NCI-H1105 treated with DMSO at 0.1 percent for 48 hours (cell line): ENCODE data around the gene TTLL10.
A peak's percentile ranks its signal among the peaks of the same experiment; 100 is the strongest.

ENCODE experiments used
- DNase-seq: peaks from one replicate; lab custom pipeline; 2025; lab: John Stamatoyannopoulos, UW

The TTLL10 gene

GRCh38 chr1:1171546-1172340, 1.9 kb upstream of the TTLL10 start:
- DNase-seq = no peak

DNA sequence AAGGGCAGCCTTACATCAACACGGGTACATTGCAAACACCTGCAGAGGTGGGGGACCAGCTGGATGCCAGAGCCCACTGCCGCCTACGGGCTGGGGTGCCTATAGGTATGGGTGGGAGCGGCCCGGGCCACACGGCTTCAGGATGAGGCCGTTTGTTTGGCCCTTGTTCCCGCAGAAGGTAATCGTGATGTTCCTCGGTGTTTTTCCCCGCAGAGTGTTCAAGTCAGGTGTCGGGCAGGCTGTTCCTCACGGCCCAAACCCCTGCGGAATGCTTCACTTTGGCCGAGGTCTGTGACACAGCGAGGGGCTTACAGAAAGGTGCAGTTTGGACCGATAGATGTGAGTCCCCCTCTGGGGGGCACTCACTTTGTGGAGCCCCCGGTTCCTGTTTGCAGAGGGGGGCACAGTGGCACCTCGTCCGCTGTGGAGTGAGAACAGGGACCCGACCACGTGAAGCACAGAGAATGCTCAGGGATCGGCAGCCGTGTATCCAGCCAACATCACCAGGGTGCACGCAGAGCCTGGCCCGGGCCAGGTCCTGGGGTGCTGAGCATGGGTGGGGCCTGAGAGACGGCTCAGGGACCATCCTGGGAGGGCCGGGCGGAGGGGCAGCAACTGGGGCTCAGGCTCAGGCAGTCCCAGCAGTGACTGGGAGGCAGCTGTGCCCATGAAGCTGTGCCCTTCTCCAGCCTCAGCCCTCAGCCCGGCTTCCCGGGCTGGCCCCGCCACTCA, 453 bp upstream of the TTLL10 start:
- no peak for DNase-seq

GRCh38 chr1:1175221-1176062, 1.8 kb downstream of the TTLL10 start:
- DNase-seq = peak; percentile 75

- DNase-seq = peak; percentile 72
Measured at GRCh38 chr1:1176063-1176761, 2.5 kb downstream of the TTLL10 start.

DNA sequence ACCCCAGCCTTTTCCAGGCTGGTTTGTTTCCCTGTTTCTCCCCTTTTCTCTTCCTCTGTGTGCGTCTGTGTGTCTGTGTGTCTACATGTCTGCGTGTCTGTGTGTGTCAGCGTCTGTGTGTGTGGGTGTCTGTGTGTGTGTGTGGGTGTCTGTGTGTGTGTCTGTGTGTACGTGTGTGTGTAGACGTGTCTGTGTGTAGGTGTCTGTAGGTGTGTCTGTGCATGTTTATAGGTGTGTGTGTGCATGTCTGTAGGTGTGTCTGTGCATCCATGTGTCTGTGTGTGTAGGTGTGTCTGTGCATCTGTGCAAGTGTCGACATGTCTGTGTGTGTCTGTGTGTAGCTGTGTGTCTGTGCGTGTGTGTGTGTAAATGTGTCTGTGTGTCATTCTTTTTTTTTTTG, 3.3 kb downstream of the TTLL10 start:
- no peak for DNase-seq

- DNase-seq = no peak
Measured at GRCh38 chr1:1177452-1178206, 3.9 kb downstream of the TTLL10 start.

DNA sequence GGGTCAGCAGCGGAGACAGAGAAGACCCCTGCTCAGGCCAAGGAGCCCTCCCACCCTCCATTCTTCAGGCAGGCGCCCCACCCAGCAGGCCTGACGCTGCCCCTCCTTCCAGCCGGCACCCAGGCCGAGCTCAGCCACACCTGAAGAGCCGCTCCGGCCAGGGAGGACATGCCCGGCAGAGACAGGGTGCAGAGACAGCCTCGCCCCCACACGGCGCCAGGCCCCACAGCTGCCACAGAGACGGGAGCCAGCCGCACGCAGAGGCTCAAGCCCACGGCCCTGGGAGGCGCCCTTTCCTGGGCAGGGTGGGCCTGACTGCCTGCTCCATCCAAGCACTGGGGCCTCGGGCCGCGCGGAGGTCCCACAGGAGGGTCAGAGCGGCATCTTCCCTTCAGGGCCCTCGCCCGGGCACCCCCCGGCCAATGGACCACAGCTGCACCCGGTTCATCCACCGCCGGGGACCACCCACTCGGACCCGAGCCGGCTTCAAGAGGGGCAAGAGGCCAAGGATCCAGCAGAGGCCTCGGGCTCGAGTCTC, 5.2 kb downstream of the TTLL10 start:
- DNase-seq = no peak

- no peak for DNase-seq
Measured at GRCh38 chr1:1179346-1179982, 5.8 kb downstream of the TTLL10 start.

- no peak for DNase-seq
Measured at GRCh38 chr1:1179983-1180861, 6.5 kb downstream of the TTLL10 start.

- no peak for DNase-seq
Measured at GRCh38 chr1:1181129-1181937, 7.7 kb downstream of the TTLL10 start.

GRCh38 chr1:1181938-1182410, 8.3 kb downstream of the TTLL10 start:
- no peak for DNase-seq

DNA sequence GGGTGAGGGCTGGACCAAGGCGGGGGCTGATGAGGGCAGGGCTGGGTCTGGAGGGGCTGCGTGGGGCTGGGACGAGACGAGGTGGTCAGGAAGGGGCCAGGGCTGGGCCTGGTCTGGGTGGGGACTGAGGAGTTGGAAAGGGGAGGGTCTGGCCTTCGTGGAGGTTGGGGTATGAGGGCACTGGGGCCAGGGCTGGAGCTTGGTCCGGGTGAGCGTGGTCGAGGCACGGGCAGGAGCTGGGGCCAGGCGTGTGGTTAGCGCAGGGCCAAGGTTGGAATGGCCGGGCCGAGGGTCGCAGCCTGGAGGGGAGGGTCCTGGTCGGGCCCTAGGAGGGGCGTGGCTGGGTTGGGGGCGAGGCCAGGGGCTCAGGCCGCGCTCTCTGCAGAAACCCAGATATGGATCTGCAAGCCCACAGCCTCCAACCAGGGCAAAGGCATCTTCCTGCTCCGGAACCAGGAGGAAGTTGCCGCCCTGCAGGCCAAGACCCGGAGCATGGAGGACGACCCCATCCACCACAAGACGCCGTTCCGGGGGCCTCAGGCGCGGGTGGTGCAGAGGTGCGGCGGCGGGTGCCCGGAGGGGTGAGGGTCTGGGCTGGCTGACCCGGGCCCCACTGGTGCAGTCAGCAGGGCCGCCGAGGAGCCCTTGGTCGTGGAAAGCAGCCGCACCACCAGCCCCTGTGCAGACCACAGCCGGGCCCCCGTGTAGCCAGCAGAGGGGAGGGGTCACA, 9.0 kb downstream of the TTLL10 start:
- DNase-seq = no peak

DNA sequence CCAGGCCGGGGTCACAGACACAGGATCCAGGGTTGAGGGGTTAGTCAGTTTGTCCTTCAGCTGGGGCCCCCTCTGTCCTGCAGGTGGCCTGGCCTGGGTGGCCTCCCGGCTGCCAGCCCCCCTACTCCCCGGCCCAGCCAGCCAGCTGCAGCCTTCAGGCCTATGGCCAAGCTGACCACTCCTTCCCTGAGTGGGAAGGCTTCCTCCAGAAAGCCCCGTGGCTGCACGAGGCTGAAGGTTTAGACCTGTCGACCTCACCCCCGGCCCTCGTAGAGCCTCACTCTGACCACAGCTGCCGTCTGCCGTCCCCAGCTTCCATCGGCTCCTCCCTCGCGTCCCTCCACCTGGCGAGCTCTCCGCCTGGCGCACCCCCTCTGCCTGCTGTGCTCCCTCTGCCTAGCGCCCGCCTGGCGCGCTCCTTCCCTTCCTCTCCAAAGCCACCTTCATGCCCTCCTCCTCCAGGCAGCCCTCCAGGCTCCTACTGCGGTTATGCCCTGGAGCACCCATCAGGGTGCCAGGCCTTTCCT, 9.6 kb downstream of the TTLL10 start:
- DNase-seq = no peak

- no peak for DNase-seq
Measured at GRCh38 chr1:1183833-1184775, 10.4 kb downstream of the TTLL10 start.

- DNase-seq = no peak
Measured at GRCh38 chr1:1185101-1185765, 11.6 kb downstream of the TTLL10 start.

GRCh38 chr1:1187938-1188337, 14.3 kb downstream of the TTLL10 start:
- no peak for DNase-seq
